ENCODE data around the gene CHEK2.

DNA sequence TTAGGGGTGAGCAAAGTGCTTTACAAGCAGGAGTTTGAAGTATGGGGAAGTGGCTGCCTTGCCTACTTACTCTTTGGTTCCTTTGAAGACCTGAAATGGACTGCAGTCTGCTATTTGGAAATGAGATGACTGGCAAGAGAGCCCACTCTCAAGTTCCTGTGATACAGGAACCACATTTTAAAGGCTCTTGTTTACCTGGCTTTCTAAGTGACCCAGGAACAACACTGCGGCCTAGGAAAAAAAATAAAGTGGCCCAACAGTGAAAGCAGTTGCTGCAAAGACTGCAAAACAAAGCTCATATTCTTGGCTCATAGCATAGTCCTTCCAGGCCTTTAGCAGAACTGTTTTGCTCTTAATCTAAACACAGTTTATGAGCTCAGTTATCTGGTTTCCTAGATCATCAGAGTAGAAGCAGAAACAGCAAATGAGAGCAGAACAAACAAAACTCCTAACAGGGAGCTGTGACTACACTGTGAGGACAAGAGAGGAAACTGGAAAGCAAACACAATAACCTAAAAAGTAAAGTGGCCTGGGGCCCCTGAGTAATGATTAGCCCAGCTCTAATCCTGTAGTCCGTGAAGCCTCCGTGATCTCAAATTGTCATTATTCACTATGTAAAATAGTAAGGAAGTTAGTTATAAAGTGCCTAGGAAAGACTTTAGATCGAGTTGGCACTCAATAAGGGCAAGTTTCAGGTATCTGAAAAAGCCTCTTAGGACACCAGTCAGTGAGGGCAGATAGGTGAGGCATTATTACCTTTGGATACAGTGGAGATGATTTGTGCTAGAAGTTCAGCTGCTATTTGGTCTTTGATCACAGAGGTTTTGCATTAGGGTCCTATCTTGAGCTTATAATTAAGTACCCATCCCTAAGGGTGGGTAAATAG, 42.4 kb upstream of the CHEK2 start:
- TF ChIP-seq, protein P1, sequence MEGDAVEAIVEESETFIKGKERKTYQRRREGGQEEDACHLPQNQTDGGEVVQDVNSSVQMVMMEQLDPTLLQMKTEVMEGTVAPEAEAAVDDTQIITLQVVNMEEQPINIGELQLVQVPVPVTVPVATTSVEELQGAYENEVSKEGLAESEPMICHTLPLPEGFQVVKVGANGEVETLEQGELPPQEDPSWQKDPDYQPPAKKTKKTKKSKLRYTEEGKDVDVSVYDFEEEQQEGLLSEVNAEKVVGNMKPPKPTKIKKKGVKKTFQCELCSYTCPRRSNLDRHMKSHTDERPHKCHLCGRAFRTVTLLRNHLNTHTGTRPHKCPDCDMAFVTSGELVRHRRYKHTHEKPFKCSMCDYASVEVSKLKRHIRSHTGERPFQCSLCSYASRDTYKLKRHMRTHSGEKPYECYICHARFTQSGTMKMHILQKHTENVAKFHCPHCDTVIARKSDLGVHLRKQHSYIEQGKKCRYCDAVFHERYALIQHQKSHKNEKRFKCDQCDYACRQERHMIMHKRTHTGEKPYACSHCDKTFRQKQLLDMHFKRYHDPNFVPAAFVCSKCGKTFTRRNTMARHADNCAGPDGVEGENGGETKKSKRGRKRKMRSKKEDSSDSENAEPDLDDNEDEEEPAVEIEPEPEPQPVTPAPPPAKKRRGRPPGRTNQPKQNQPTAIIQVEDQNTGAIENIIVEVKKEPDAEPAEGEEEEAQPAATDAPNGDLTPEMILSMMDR (IDR thresholded peaks at IDR 0.05 in 8 of 11, conservative IDR thresholded peaks at IDR 0.05 in 3 of 11) = no peak
- TF ChIP-seq POLR2AphosphoS5 (IDR thresholded peaks at IDR 0.05) (no peak), POLR2A (IDR thresholded peaks at IDR 0.05) (no peak)

Measured in spleen (tissue), 7 donors.